SU-DHL-6 (cell line): ENCODE results near the gene TELO2.

Experiments
- CTCF ChIP-seq: fragments of 200-600 bp; sonication (generic); IDR thresholded peaks from one replicate; pipeline ENCODE4 v1.5.1; 2017; ENCODE audit warnings: antibody characterized with exemption, mild to moderate bottlenecking, low read length, moderate library complexity; ENCODE audit not compliant: insufficient read depth, poor library complexity, severe bottlenecking
- EZH2phosphoT487 ChIP-seq: fragments of 200-600 bp; sonication (generic), shearing (Covaris generic); conservative IDR thresholded peaks from 2 replicates; pipeline ENCODE4 v1.6.1; 2018; ENCODE audit warnings: mild to moderate bottlenecking, antibody characterized with exemption, low read length, moderate library complexity, mixed read lengths

- TF ChIP-seq CTCF (no peak), EZH2phosphoT487 (no peak)
Measured at GRCh38 chr16:1461146-1461545, 32.0 kb upstream of the TELO2 start.
